Liver (tissue), 9 donors: ENCODE measurements around the gene FAM13A. TPM values are rescaled to one million over a fixed set of nuclear protein-coding genes. Genes with fewer than 3 reads are reported as not detected.

ENCODE experiments used
- DNase-seq: peaks from one replicate; pipeline ENCODE4 v3.0.0-alpha.2; 2017; ENCODE audit warnings: low spot score
- H3K27ac ChIP-seq, 2 donors: one replicate each; pipeline ENCODE4 v1.7.0; 2013; ENCODE audit warnings: inconsistent platforms in 2 of 2, low read length in 2 of 2, control low read depth in 1 of 2, low read depth in 1 of 2, mild to moderate bottlenecking in 1 of 2
- H3K27me3 ChIP-seq, 4 donors: one replicate each; pipeline versions ENCODE4 v1.6.1 to v1.7.0; 2013; ENCODE audit warnings: low read length in 3 of 4, inconsistent platforms in 1 of 4, mild to moderate bottlenecking in 1 of 4, moderate library complexity in 1 of 4; ENCODE audit not compliant: control insufficient read depth in 4 of 4, insufficient read depth in 4 of 4
- H3K36me3 ChIP-seq, 4 donors: one replicate each; pipeline versions ENCODE4 v1.6.1 to v1.7.0; 2013; ENCODE audit warnings: low read length in 3 of 4, mild to moderate bottlenecking in 3 of 4, low read depth in 1 of 4, moderate library complexity in 1 of 4; ENCODE audit not compliant: control insufficient read depth in 4 of 4, insufficient read depth in 3 of 4
- H3K4me1 ChIP-seq, 4 donors: one replicate each; pipeline versions ENCODE4 v1.6.1 to v1.7.0; 2013; ENCODE audit warnings: low read length in 3 of 4, mild to moderate bottlenecking in 3 of 4, moderate library complexity in 1 of 4; ENCODE audit not compliant: control insufficient read depth in 4 of 4, insufficient read depth in 4 of 4
- H3K4me3 ChIP-seq, 3 donors: one replicate each; pipeline versions ENCODE4 v1.6.1 to v1.7.0; 2013; ENCODE audit warnings: low read length in 3 of 3, control low read depth in 1 of 3, low read depth in 1 of 3, mild to moderate bottlenecking in 1 of 3
- H3K9ac ChIP-seq, 2 donors: one replicate each; pipeline ENCODE4 v1.7.0; 2013; ENCODE audit warnings: low read length in 2 of 2, mild to moderate bottlenecking in 2 of 2, moderate library complexity in 2 of 2, control low read depth in 1 of 2, low read depth in 1 of 2
- H3K9me3 ChIP-seq, 4 donors: one replicate each; pipeline versions ENCODE4 v1.6.1 to v1.7.0; 2013; ENCODE audit warnings: low read length in 3 of 4; ENCODE audit not compliant: control insufficient read depth in 4 of 4
- ATF3 ChIP-seq: IDR thresholded peaks from 2 replicates; pipeline ENCODE4 v1.6.1; 2016; ENCODE audit warnings: antibody characterized with exemption
- CTCF ChIP-seq: fragments of 150-350 bp; IDR thresholded peaks from 2 replicates; pipeline ENCODE4 v1.5.1; 2017; ENCODE audit warnings: improper control_type of control experiment, low read depth, low read length; ENCODE audit not compliant: missing input control
- EGR1 ChIP-seq, 2 donors: IDR thresholded peaks; 2 replicates each; pipeline ENCODE4 v1.6.1; 2016 to 2018; ENCODE audit warnings: antibody characterized with exemption in 2 of 2, low read depth in 2 of 2
- FOXA1 ChIP-seq: IDR thresholded peaks from 2 replicates; pipeline ENCODE4 v1.6.1; 2016; ENCODE audit warnings: antibody characterized with exemption
- FOXA2 ChIP-seq: IDR thresholded peaks from 2 replicates; pipeline ENCODE4 v1.6.1; 2016; ENCODE audit warnings: antibody characterized with exemption
- GABPA ChIP-seq, 2 donors: IDR thresholded peaks in 1 of 2; conservative IDR thresholded peaks in 1 of 2; 2 replicates each; pipeline ENCODE4 v1.6.1; 2016; ENCODE audit warnings: antibody characterized with exemption in 2 of 2, mild to moderate bottlenecking in 1 of 2, moderate library complexity in 1 of 2
- HNF4A ChIP-seq, 2 donors: conservative IDR thresholded peaks; 2 replicates each; pipeline ENCODE4 v1.6.1; 2016; ENCODE audit warnings: antibody characterized with exemption in 2 of 2, mild to moderate bottlenecking in 2 of 2
- HNF4G ChIP-seq: IDR thresholded peaks from 2 replicates; pipeline ENCODE4 v1.6.1; 2016; ENCODE audit warnings: antibody characterized with exemption
- JUND ChIP-seq, 2 donors: IDR thresholded peaks; 2 replicates each; pipeline ENCODE4 v1.6.1; 2016; ENCODE audit warnings: antibody characterized with exemption in 2 of 2
- MAX ChIP-seq: IDR thresholded peaks from 2 replicates; pipeline ENCODE4 v1.6.1; 2016; ENCODE audit warnings: antibody characterized with exemption
- NR2F2 ChIP-seq: IDR thresholded peaks from 2 replicates; pipeline ENCODE4 v1.6.1; 2016; ENCODE audit warnings: antibody characterized with exemption
- RAD21 ChIP-seq, 2 donors: IDR thresholded peaks; 2 replicates each; pipeline ENCODE4 v1.6.1; 2016; ENCODE audit warnings: antibody characterized with exemption in 2 of 2, mild to moderate bottlenecking in 2 of 2
- REST ChIP-seq: IDR thresholded peaks from 2 replicates; pipeline ENCODE4 v1.6.1; 2016; ENCODE audit warnings: antibody characterized with exemption, mild to moderate bottlenecking
- RXRA ChIP-seq, 2 donors: IDR thresholded peaks; 2 replicates each; pipeline ENCODE4 v1.6.1; 2017 to 2018; ENCODE audit warnings: antibody characterized with exemption in 2 of 2, mild to moderate bottlenecking in 1 of 2
- SP1 ChIP-seq: IDR thresholded peaks from 2 replicates; pipeline ENCODE4 v1.6.1; 2018; ENCODE audit warnings: antibody characterized with exemption, mild to moderate bottlenecking
- TAF1 ChIP-seq: conservative IDR thresholded peaks from 2 replicates; pipeline ENCODE4 v1.6.1; 2016; ENCODE audit warnings: antibody characterized with exemption, mild to moderate bottlenecking
- YY1 ChIP-seq: IDR thresholded peaks from 2 replicates; pipeline ENCODE4 v1.6.1; 2016; ENCODE audit warnings: antibody characterized with exemption, mild to moderate bottlenecking
- ZBTB33 ChIP-seq: IDR thresholded peaks from 2 replicates; pipeline ENCODE4 v1.6.1; 2016; ENCODE audit warnings: antibody characterized with exemption
- WGBS: extraction: QIAGEN DNeasy Blood & Tissue Kit; methylation state at CpG from one replicate; pipeline ENCODE4 v1.1.7; 2013; 5-methylcytosine and 5-hydroxymethylcytosine counted together
- polyA plus RNA-seq, 2 donors: library from polyadenylated mRNA; stranded (reverse) in 1 of 2; unstranded in 1 of 2; fragments of 200-250 nt in 1 of 2; fragments of >200 nt in 1 of 2; fragmentation: Nextera tagmentation in 1 of 2; extraction: Ambion mirVana in 1 of 2; gene quantifications; one replicate each; pipeline versions ENCODE4 v1.2.1 to v1.2.3, GENCODE V29; 2013 to 2015
- total RNA-seq, 2 donors: library from RNA; depleted of rRNA; stranded (reverse); fragments of >200 nt; gene quantifications; one replicate each; pipeline ENCODE4 v1.2.3, GENCODE V29; 2014
- donor health status: healthy.
- donor health status: healthy.
- donor health status: healthy.
- donor health status: healthy.
- donor health status: healthy.

Gene FAM13A
- total and polyA plus RNA-seq, 4 donors: 14.9 to 52.9 (median 27.6) TPM

- TF ChIP-seq MAX: no peak
- TF ChIP-seq HNF4G: no peak
- no peak for TF ChIP-seq HNF4A (conservative IDR thresholded peaks at IDR 0.05)
- no peak for TF ChIP-seq RAD21 (IDR thresholded peaks at IDR 0.05)
Observed at GRCh38 chr4:88746206-88746605, 310.8 kb downstream of the FAM13A start (continued).

- no peak for DNase-seq
- H3K36me3 ChIP-seq: peaks cover 0 to 20% (median 15%) of the 10 kb centered on the region in 4 donors
- peaks cover 6 to 32% (median 23%) of the 10 kb centered on the region in 4 donors for H3K4me1 ChIP-seq
- peak; percentile 32 for TF ChIP-seq SP1
- TF ChIP-seq REST: no peak
- no peaks in the 10 kb centered on the region for H3K9me3 ChIP-seq
- peak overlapping the region; percentile 52 to 64 for H3K27ac ChIP-seq
- 35% methylated on average over 1 of the region's 1 CpG for WGBS
- no peak overlapping the region for H3K9ac ChIP-seq
- no peak overlapping the region for H3K4me3 ChIP-seq
- H3K27me3 ChIP-seq: no peaks in the 10 kb centered on the region
Observed at GRCh38 chr4:88745581-88746163, 311.3 kb downstream of the FAM13A start.

GRCh38 chr4:88745175-88745574, 311.8 kb downstream of the FAM13A start:
- no peaks in the 10 kb centered on the region for H3K27me3 ChIP-seq
- no peak overlapping the region for H3K4me3 ChIP-seq
- DNase-seq: no peak
- no peak overlapping the region for H3K9ac ChIP-seq
- H3K9me3 ChIP-seq: no peaks in the 10 kb centered on the region
- TF ChIP-seq CTCF (no peak), GABPA (IDR thresholded peaks at IDR 0.05 in 1 of 2, conservative IDR thresholded peaks at IDR 0.05 in 1 of 2) (no peak), MAX (no peak), YY1 (no peak), ATF3 (no peak), TAF1 (no peak), HNF4G (no peak), NR2F2 (no peak), ZBTB33 (no peak), REST (no peak), FOXA2 (no peak), FOXA1 (no peak), HNF4A (conservative IDR thresholded peaks at IDR 0.05) (no peak), RXRA (IDR thresholded peaks at IDR 0.05) (no peak), JUND (IDR thresholded peaks at IDR 0.05) (no peak), SP1 (no peak), RAD21 (IDR thresholded peaks at IDR 0.05) (no peak), EGR1 (IDR thresholded peaks at IDR 0.05; ENCODE audit: low read depth in 2 of 2) (no peak)
- WGBS: 50% methylated on average over 1 of the region's 1 CpG
- peaks cover 6 to 32% (median 23%) of the 10 kb centered on the region in 4 donors for H3K4me1 ChIP-seq
- H3K27ac ChIP-seq: peak overlapping the region; percentile 29 to 64
- peaks cover 0 to 18% (median 15%) of the 10 kb centered on the region in 4 donors for H3K36me3 ChIP-seq
